Glomerular endothelial cell (primary cell): Measurements from ENCODE around the gene STK32C. TPM values are rescaled to one million over a fixed set of nuclear protein-coding genes. Genes with fewer than 3 reads are reported as not detected.
"Not testable (repeated sequence)": the region's sequence is repeated elsewhere in the genome, so short reads cannot be mapped to it uniquely, and the experiment has no call there.

Experiments used
- DNase-seq: peaks from one replicate; pipeline ENCODE4 v3.0.0-alpha.2; 2011; ENCODE audit warnings: low read depth, low spot score; ENCODE audit errors: extremely low read depth
- total RNA-seq: library from RNA; depleted of rRNA; stranded (reverse); fragments of >200 nt; gene quantifications from 2 replicates; pipeline ENCODE4 v1.2.3, GENCODE V29; 2015

STK32C gene
- total RNA-seq, 1 donor from 2014 or later, result 7.8 TPM

GRCh38 chr10:132160834-132161622 lies 146.7 kb downstream of the STK32C start:
- not testable (repeated sequence) for DNase-seq

DNA sequence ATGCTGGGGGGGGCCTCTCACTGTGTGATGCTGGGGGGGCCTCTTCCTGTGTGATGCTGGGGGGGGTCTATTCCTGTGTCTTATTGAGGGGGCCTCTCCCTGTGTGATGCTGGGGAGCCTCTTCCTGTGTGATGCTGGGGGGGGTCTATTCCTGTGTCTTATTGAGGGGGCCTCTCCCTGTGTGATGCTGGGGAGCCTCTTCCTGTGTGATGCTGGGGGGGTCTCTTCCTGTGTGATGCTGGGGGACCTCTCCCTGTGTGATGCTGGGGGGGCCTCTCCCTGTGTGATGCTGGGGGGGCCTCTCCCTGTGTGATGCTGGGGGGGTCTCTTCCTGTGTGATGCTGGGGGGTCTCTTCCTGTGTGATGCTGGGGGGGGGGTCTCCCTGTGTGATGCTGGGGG lies 147.5 kb downstream of the STK32C start:
- DNase-seq, result not testable (repeated sequence)

- not testable (repeated sequence) for DNase-seq
Measured at GRCh38 chr10:132159302-132160230, 148.2 kb downstream of the STK32C start.

DNA sequence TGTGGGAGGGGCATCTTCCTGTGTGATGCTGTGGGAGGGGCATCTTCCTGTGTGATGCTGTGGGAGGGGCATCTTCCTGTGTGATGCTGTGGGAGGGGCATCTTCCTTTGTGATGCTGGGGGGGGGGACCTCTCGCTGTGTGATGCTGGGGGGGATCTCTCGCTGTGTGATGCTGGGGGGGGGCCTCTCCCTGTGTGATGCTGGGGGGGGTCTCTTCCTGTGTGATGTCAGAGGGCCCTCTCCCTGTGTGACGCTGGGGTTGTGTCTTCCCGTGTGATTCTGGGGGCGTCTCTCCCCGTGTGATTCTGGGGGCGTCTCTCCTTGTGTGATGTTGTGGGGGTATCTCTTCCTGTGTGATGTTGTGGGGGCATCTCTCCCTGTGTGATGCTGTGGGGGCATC lies 148.9 kb downstream of the STK32C start:
- DNase-seq, result no peak

DNA sequence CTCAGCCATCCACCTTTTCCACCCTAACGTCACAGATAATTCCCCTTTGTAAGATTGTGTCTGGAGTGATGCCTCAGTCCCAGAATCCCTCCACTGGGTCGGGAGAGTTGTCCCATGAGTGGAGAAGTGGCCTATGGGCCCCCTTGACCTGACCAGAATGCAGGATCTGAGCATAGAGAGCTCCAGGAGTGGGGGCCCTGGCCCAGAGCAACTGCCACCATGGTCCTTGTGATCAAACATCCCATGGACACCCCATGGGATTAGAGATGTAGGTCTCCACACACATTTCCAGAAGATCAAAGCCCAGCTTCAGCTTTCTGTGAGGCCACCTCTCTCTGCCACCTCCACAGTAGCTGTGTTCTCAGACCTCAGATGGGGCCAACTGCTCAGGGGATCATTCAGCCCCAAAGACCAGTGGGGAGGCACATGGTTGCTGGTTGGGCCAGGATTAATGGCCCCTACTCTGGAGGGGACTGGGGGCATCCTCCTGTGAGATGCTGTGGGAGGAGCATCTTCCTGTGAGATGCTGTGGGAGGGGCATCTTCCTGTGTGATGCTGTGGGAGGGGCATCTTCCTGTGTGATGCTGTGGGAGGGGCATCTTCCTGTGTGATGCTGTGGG lies 149.5 kb downstream of the STK32C start:
- no peak for DNase-seq

Other genes with a start within 250 kb of the STK32C start
- 0.05 and 0.12 TPM in 2 replicates for gene JAKMIP3, start 242.0 kb downstream of the STK32C start, total RNA-seq
- gene DPYSL4, start 121.0 kb downstream of the STK32C start, total RNA-seq, result 42.2 and 42.6 TPM in 2 replicates
- gene LRRC27, start 24.2 kb upstream of the STK32C start, total RNA-seq, result 8.5 and 18.4 TPM in 2 replicates
- 13.4 and 17.3 TPM in 2 replicates for gene PWWP2B, start 89.2 kb upstream of the STK32C start, total RNA-seq
- gene INPP5A, start 229.8 kb upstream of the STK32C start, total RNA-seq, result 43.9 and 51.9 TPM in 2 replicates